Measurements from ENCODE around the gene IFITM5. TPM values are rescaled to one million over a fixed set of nuclear protein-coding genes. Genes with fewer than 3 reads are reported as not detected.

The IFITM5 gene
- total and polyA plus RNA-seq, 2 donors (not counting 1 experiment from before 2014, with no cell fraction given) = not detected

DNA sequence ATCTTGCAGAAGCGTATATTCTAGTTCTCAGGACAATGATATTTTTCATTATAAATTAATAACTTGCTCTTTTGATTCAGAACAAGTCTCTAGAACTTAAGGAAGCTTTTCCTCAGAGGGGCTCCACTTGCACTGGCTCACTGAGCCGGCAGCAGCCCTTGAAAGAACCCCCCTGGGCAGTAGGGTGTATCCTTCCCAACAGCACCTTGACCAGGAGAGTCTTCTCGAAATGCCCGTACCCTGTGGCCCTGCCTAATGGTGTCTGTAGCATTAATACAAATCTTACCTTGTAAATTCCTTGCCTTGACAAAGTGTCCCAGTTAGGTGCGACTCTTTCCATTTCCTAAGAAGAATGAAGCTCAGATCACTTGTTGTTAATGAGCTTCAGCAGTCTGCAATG, 49.1 kb downstream of the IFITM5 start:
- no peak overlapping the region for H3K4me3 Mint-ChIP-seq
- Histone ChIP-seq H3K36me3 (replicated peaks in 1 of 2; ENCODE audit: control extremely low read depth in 1 of 2, control insufficient read depth in 1 of 2, extremely low read depth in 1 of 2, insufficient read depth in 2 of 2, low read length in 1 of 2) (peaks cover 2 to 77% of the 10 kb centered on the region in 2 experiments), H3K4me3 (ENCODE audit: control extremely low read depth in 1 of 5, extremely low read depth in 1 of 5, insufficient read depth in 1 of 5, low read depth in 2 of 5, low read length in 4 of 5) (no peak overlapping the region), H3K27me3 (replicated peaks in 1 of 4; ENCODE audit: control extremely low read depth in 1 of 4, control insufficient read depth in 3 of 4, insufficient read depth in 4 of 4, low read length in 3 of 4) (no peaks in the 10 kb centered on the region), H3K9me3 (ENCODE audit: control extremely low read depth in 1 of 3, control insufficient read depth in 2 of 3, insufficient read depth in 1 of 3, low read length in 2 of 3) (no peaks in the 10 kb centered on the region), H3K4me1 (ENCODE audit: control insufficient read depth in 2 of 2, insufficient read depth in 2 of 2, low read length in 2 of 2) (peaks cover 0 to 5% of the 10 kb centered on the region in 2 donors), H3K4me2 (replicated peaks; ENCODE audit: low read depth, low read length, poor library complexity, severe bottlenecking) (no peak overlapping the region), H4K20me1 (ENCODE audit: control insufficient read depth, insufficient read depth, low read length, poor library complexity, severe bottlenecking) (no peaks in the 10 kb centered on the region), H3K9ac (ENCODE audit: low read length) (no peak overlapping the region), H3K27ac (ENCODE audit: low read length in 2 of 2) (no peak overlapping the region), H3K79me2 (ENCODE audit: control insufficient read depth, insufficient read depth, low read length) (peaks cover 12% of the 10 kb centered on the region), H2AFZ (ENCODE audit: insufficient read depth, low read depth, low read length, poor library complexity, severe bottlenecking) (no peak overlapping the region)
- CTCF ChIA-PET = interaction anchor here (0.6 to 6.2 kb wide), 39 partner anchors 9 to 508 kb away, joined by 3 to 82 read pairs (median 8); partner anchors contain the start of genes BET1L, IFITM2, IFITM5 and NLRP6
- POLR2A ChIA-PET = interaction anchor here (1.0 to 1.7 kb wide), 8 partner anchors 13 to 112 kb away, joined by 3 to 9 read pairs (median 3); no protein-coding TSS in a partner anchor
- H3K9me3 Mint-ChIP-seq (ENCODE audit: insufficient read depth) = no peaks in the 10 kb centered on the region
- H3K4me1 Mint-ChIP-seq = peaks cover 4% of the 10 kb centered on the region
- TF ChIP-seq CTCF (IDR thresholded peaks at IDR 0.05) (no peak), EZH2 (IDR thresholded peaks at IDR 0.05; ENCODE audit: borderline replicate concordance, insufficient read depth, low read depth, low read length, poor library complexity, severe bottlenecking) (no peak)
- intact Hi-C loops (cut with micrococcal nuclease) = loop anchor here (1.0 to 2.0 kb wide), 4 partner anchors 19 to 115 kb away; no protein-coding TSS in a partner anchor
- no peak for ATAC-seq (ENCODE audit: low read depth)
- no peak overlapping the region for H3K27ac Mint-ChIP-seq
- DNase-seq = no peak
- H3K27me3 Mint-ChIP-seq = no peaks in the 10 kb centered on the region
- 100% methylated on average over 2 of the region's 5 CpGs for WGBS (ENCODE audit: insufficient coverage)

DNA sequence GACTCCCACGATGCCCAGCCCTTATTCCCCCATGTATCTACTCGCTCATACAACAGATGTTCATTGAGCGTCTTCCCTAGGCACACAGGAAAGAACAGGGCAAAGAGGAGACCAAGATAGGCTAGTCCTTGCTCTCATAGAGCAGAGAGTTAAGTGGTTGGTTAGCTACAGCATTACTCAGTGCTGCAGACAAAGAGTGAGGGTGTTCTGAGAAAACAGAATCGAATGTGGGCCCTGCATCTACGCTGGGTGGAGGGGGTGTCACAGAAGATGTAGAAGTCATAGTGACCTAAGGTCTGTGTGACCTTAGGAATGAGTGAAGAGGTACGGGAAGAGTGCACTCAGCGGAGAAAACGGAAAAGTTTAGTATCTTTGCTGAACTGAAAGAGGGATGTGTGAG, 50.3 kb downstream of the IFITM5 start:
- H3K79me2 ChIP-seq (ENCODE audit: control insufficient read depth, insufficient read depth, low read length) = peaks cover 23% of the 10 kb centered on the region
- intact Hi-C loops (cut with micrococcal nuclease) = no loop called here
- Mint-ChIP-seq H3K27ac (no peak overlapping the region), H3K4me1 (peaks cover 4% of the 10 kb centered on the region), H3K27me3 (no peaks in the 10 kb centered on the region), H3K9me3 (ENCODE audit: insufficient read depth) (no peaks in the 10 kb centered on the region), H3K4me3 (no peak overlapping the region)
- no peak overlapping the region for H3K27ac ChIP-seq (ENCODE audit: low read length in 2 of 2)
- peaks cover 2 to 86% of the 10 kb centered on the region in 2 experiments for H3K36me3 ChIP-seq (replicated peaks in 1 of 2; ENCODE audit: control extremely low read depth in 1 of 2, control insufficient read depth in 1 of 2, extremely low read depth in 1 of 2, insufficient read depth in 2 of 2, low read length in 1 of 2)
- WGBS (ENCODE audit: insufficient coverage) = 84% methylated on average over 8 of the region's 8 CpGs
- POLR2A ChIA-PET = no interaction called here
- DNase-seq (no peak), ATAC-seq (ENCODE audit: low read depth) (no peak)
- no peak overlapping the region for H3K4me3 ChIP-seq (ENCODE audit: control extremely low read depth in 1 of 5, extremely low read depth in 1 of 5, insufficient read depth in 1 of 5, low read depth in 2 of 5, low read length in 4 of 5)
- no peaks in the 10 kb centered on the region for H4K20me1 ChIP-seq (ENCODE audit: control insufficient read depth, insufficient read depth, low read length, poor library complexity, severe bottlenecking)
- H3K9ac ChIP-seq (ENCODE audit: low read length) = no peak overlapping the region
- CTCF ChIA-PET = interaction anchor here (2.5 to 6.2 kb wide), 6 partner anchors 10 to 113 kb away, joined by 16 to 82 read pairs (median 42); partner anchors contain the start of gene PGGHG
- no peak overlapping the region for H3K4me2 ChIP-seq (replicated peaks; ENCODE audit: low read depth, low read length, poor library complexity, severe bottlenecking)
- no peaks in the 10 kb centered on the region for H3K27me3 ChIP-seq (replicated peaks in 1 of 4; ENCODE audit: control extremely low read depth in 1 of 4, control insufficient read depth in 3 of 4, insufficient read depth in 4 of 4, low read length in 3 of 4)
- no peak for TF ChIP-seq CTCF (IDR thresholded peaks at IDR 0.05)
- TF ChIP-seq EZH2 (IDR thresholded peaks at IDR 0.05; ENCODE audit: borderline replicate concordance, insufficient read depth, low read depth, low read length, poor library complexity, severe bottlenecking) = no peak
- H2AFZ ChIP-seq (ENCODE audit: insufficient read depth, low read depth, low read length, poor library complexity, severe bottlenecking) = no peak overlapping the region
- H3K9me3 ChIP-seq (ENCODE audit: control extremely low read depth in 1 of 3, control insufficient read depth in 2 of 3, insufficient read depth in 1 of 3, low read length in 2 of 3) = no peaks in the 10 kb centered on the region
- peaks cover 0 to 5% of the 10 kb centered on the region in 2 donors for H3K4me1 ChIP-seq (ENCODE audit: control insufficient read depth in 2 of 2, insufficient read depth in 2 of 2, low read length in 2 of 2)
